ENCODE data around the gene TACC2.

- TF ChIP-seq CTCF (IDR thresholded peaks at IDR 0.05; ENCODE audit: insufficient read depth, low read depth, low read length) (no peak), EZH2 (IDR thresholded peaks at IDR 0.05; ENCODE audit: insufficient read depth, low read length) (no peak)
Measured at GRCh38 chr10:122149561-122150505, 160.9 kb downstream of the TACC2 start.

All from astrocyte (in vitro differentiated cells and primary cell).